A673 (cell line): ENCODE data around the gene RPL14. TPM values are rescaled to one million over a fixed set of nuclear protein-coding genes. Genes with fewer than 3 reads are reported as not detected.
A peak's percentile ranks its signal among the peaks of the same experiment; 100 is the strongest.

ENCODE experiments used
- BruUV-seq: library from RNA; stranded (reverse); fragments of 400-500 nt; replicated peaks from 2 replicates; lab custom pipeline; 2021; lab: Mats Ljungman, UMichigan
- CTCF ChIA-PET: fragments of 300-600 bp; sonication (Branson Sonifier 250); formaldehyde crosslinking; loops from one replicate; lab custom pipeline; 2022; ENCODE audit warnings: antibody characterized with exemption; lab: Charles Lee
- POLR2A ChIA-PET: fragments of 300-600 bp; sonication (Branson Sonifier 250); formaldehyde crosslinking; loops from one replicate; lab custom pipeline; 2022; ENCODE audit warnings: antibody characterized with exemption; ENCODE audit not compliant: low non-redundant PET; lab: Charles Lee
- DNase-seq: peaks from one replicate; pipeline ENCODE4 v3.0.0-alpha.2; 2015; ENCODE audit warnings: low spot score
- H3K27ac ChIP-seq: fragments of 200-600 bp; sonication (generic); 2 replicates; pipeline ENCODE4 v1.5.1; 2016; ENCODE audit warnings: mixed run types, low read depth, mild to moderate bottlenecking, mixed read lengths, antibody characterized with exemption, low read length; ENCODE audit not compliant: poor library complexity, severe bottlenecking
- H3K27me3 ChIP-seq: fragments of 200-600 bp; sonication (generic); replicated peaks from 2 replicates; pipeline ENCODE4 v1.6.1; 2017; ENCODE audit warnings: mixed run types, low read depth, mild to moderate bottlenecking, mixed read lengths, antibody characterized with exemption, low read length; ENCODE audit not compliant: insufficient read depth, poor library complexity
- H3K36me3 ChIP-seq: fragments of 200-600 bp; sonication (generic); 2 replicates; pipeline ENCODE4 v1.6.1; 2016; ENCODE audit warnings: mixed run types, mild to moderate bottlenecking, mixed read lengths, antibody characterized with exemption, low read length; ENCODE audit not compliant: insufficient read depth, poor library complexity, severe bottlenecking
- H3K4me1 ChIP-seq: fragments of 200-600 bp; sonication (generic); 2 replicates; pipeline ENCODE4 v1.6.1; 2017; ENCODE audit warnings: mixed run types, mild to moderate bottlenecking, mixed read lengths, antibody characterized with exemption, low read length; ENCODE audit not compliant: insufficient read depth, poor library complexity, severe bottlenecking
- H3K4me3 ChIP-seq: fragments of 200-600 bp; sonication (generic); 2 replicates; pipeline ENCODE4 v1.5.1; 2016; ENCODE audit warnings: low read depth, mixed run types, mild to moderate bottlenecking, mixed read lengths, low read length; ENCODE audit not compliant: poor library complexity, severe bottlenecking
- H3K9me3 ChIP-seq: fragments of 200-600 bp; sonication (generic); 2 replicates; pipeline ENCODE4 v1.6.1; 2016; ENCODE audit warnings: mixed run types, low read depth, mild to moderate bottlenecking, mixed read lengths, antibody characterized with exemption, low read length; ENCODE audit not compliant: poor library complexity, severe bottlenecking
- EZH2 ChIP-seq: fragments of 200-600 bp; sonication (generic); IDR thresholded peaks from 2 replicates; pipeline ENCODE4 v1.6.1; 2017; ENCODE audit warnings: borderline replicate concordance, low read depth, mild to moderate bottlenecking, mixed read lengths, antibody characterized with exemption, low read length; ENCODE audit not compliant: poor library complexity, severe bottlenecking
- intact Hi-C: fragments of 100-400 bp; cut with micrococcal nuclease; formaldehyde crosslinking; loops from one replicate; pipeline ENCODE4 v1.10.0; 2022; ENCODE audit not compliant: unreplicated experiment
- total RNA-seq: library from RNA; stranded (reverse); gene quantifications from 2 replicates; pipeline ENCODE4 v1.2.3, GENCODE V29; 2021
- TF ChIP-seq, protein P1 (sequence below): fragments of 300-800, 200-600 bp; sonication (generic); conservative IDR thresholded peaks from 2 replicates; pipeline ENCODE4 v1.5.1; 2017; ENCODE audit warnings: low read depth, mild to moderate bottlenecking, antibody characterized with exemption, low read length, moderate library complexity, mixed read lengths

RPL14 gene
- total RNA-seq, 1 experiment from 2014 or later = 980 TPM

DNA sequence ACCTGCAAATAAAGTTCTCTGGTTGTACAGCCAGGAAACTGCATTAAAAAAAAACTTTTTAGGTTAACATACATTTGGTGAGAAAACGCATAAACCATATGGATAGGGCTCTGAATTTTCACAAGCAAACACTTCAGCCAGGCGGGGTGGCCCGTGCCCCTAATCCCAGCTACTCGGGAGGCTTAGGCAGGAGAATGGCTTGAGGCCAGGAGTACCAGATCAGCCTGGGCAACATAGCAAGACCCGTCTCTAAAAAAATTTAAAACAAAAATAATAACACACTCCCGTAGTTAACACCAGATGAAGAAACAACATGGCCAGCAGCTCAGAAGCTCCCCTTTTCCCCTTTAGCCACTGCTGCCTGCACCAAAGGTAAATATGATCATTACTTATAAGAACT is 3.2 kb upstream of the RPL14 start:
- no peaks in the 10 kb centered on the region for H3K9me3 ChIP-seq

DNA sequence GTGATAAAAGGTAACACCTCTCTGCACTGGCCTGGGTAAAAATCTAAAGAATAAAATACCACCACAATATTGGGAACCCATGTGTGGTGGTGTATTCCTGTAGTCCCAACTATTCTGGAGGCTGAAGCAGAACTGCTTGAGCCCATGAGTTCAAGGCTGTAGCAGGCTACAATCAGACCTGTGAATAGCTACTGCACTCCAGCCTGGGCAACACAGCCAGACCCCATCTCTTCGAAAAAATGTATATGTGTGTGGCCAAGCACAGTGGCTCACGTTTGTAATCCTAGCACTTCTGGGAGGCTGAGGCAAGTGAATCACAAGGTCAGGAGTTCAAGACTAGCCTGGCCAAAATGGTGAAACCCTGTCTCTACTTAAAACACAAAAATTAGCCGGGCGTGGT is 1.8 kb upstream of the RPL14 start:
- POLR2A ChIA-PET = no interaction called here
- Histone ChIP-seq H3K9me3 (no peaks in the 10 kb centered on the region), H3K27me3 (no peaks in the 10 kb centered on the region), H3K4me1 (peaks cover 4% of the 10 kb centered on the region), H3K27ac (no peak overlapping the region), H3K4me3 (no peak overlapping the region), H3K36me3 (peaks cover 22% of the 10 kb centered on the region)
- no peak for DNase-seq
- TF ChIP-seq, protein P1, sequence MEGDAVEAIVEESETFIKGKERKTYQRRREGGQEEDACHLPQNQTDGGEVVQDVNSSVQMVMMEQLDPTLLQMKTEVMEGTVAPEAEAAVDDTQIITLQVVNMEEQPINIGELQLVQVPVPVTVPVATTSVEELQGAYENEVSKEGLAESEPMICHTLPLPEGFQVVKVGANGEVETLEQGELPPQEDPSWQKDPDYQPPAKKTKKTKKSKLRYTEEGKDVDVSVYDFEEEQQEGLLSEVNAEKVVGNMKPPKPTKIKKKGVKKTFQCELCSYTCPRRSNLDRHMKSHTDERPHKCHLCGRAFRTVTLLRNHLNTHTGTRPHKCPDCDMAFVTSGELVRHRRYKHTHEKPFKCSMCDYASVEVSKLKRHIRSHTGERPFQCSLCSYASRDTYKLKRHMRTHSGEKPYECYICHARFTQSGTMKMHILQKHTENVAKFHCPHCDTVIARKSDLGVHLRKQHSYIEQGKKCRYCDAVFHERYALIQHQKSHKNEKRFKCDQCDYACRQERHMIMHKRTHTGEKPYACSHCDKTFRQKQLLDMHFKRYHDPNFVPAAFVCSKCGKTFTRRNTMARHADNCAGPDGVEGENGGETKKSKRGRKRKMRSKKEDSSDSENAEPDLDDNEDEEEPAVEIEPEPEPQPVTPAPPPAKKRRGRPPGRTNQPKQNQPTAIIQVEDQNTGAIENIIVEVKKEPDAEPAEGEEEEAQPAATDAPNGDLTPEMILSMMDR = no peak
- no peak for TF ChIP-seq EZH2
- BruUV-seq = no TSS peak
- intact Hi-C loops = no loop called here
- CTCF ChIA-PET = no interaction called here

More for the DNA sequence above, 3.2 kb upstream of the RPL14 start:
- Histone ChIP-seq H3K27ac (peak overlapping the region; percentile 47), H3K4me3 (peak overlapping the region; percentile 59), H3K27me3 (no peaks in the 10 kb centered on the region), H3K36me3 (peaks cover 10% of the 10 kb centered on the region), H3K4me1 (peaks cover 4% of the 10 kb centered on the region)
- intact Hi-C loops = no loop called here
- ChIA-PET POLR2A (no interaction called here), CTCF (no interaction called here)
- BruUV-seq = no TSS peak
- DNase-seq = no peak
- TF ChIP-seq EZH2 = no peak
- TF ChIP-seq, protein P1 = no peak

- peak overlapping the region; percentile 86 for H3K27ac ChIP-seq
- intact Hi-C loops = no loop called here
Observed at GRCh38 chr3:40456279-40456939, 730 bp upstream of the RPL14 start.

More at GRCh38 chr3:40456279-40456939, 730 bp upstream of the RPL14 start:
- Histone ChIP-seq H3K4me3 (peak overlapping the region; percentile 86), H3K27me3 (no peaks in the 10 kb centered on the region), H3K9me3 (no peaks in the 10 kb centered on the region), H3K4me1 (peaks cover 4% of the 10 kb centered on the region), H3K36me3 (peaks cover 31% of the 10 kb centered on the region)
- no peak for DNase-seq
- ChIA-PET POLR2A (no interaction called here), CTCF (interaction anchor here (0.7 kb wide), 1 partner anchor 1444 kb away, joined by 3 read pairs; no protein-coding TSS in a partner anchor)
- TF ChIP-seq, protein P1 = no peak
- TF ChIP-seq EZH2 = no peak
- TSS peak; percentile 98 for BruUV-seq
